ENCODE measurements around the gene VDR.
"Not testable (repeated sequence)": the region's sequence is repeated elsewhere in the genome, so short reads cannot be mapped to it uniquely, and the experiment has no call there.

Gene VDR

DNA sequence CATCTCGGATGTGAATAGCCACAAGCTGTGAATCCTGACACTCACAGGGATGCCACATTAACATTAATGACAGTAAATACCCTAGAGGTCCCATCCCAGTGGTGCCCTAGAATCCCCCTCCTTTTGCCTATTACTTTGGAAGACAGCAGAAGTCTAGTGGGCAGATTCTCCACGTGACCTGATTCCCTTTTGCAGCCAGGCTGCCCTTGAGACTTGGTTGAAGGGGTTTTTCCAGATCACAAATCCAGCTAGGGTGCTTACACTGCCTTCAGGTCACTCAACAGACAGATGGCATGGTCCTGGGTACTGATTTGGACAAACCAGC, 93.8 kb downstream of the VDR start:
- no peak for DNase-seq

DNA sequence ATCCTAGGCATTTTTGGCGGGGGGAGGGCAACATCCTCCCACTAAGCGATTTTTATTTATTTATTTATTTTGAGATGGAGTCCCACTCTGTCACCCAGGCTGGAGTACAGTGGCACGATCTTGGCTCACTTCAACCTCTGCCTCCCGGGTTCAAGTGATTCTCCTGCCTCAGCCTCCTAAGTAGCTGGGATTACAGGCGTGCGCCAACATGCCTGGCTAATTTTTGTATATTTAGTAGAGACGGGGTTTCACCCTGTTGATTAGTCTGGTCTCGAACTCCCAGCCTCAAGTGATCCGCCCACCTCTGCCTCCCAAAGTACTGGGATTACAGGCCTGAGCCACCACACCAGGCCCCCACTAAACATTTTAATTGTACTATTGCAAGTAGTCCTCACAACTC, 95.3 kb downstream of the VDR start:
- DNase-seq: not testable (repeated sequence)

DNA sequence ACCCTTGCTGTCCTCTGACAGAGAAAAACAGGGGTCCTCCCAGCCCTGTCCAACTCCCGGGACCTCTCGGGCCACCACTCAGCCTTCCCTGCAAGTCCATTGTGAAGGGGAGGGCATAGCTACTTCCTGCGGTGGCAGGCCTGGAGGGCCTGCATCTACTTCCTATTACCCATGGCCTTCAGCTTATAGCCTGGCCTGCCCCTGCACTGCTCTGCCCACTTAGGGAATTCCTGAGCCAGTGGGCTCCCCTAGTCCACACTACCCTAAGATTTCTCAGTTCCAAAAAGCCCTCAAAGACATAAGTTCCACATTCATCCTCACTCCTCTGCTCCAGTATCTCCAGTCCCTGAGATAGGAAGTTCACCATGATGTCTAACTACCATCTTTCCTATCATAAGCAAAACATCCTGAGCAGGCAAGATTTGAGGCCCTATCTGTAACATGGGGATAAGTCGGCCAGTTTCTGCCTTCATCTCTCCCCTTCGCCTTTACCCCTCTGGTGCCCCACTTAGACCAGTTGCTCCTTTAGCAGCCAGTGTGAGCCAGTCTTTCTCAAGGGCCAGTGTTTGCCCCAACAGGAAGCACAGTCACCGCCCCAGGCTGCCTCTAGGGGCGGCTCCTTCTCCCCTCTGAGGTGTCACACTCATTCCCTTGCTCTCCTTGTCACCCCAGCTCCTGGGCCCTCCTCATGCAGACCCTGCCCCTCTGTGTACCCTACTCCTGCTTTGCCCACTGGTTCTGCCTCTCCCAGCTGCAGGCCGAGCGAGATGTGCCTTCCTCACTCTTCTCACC, 96.0 kb downstream of the VDR start:
- DNase-seq: peak in 2 of 5 donors; percentile 35 to 74

DNA sequence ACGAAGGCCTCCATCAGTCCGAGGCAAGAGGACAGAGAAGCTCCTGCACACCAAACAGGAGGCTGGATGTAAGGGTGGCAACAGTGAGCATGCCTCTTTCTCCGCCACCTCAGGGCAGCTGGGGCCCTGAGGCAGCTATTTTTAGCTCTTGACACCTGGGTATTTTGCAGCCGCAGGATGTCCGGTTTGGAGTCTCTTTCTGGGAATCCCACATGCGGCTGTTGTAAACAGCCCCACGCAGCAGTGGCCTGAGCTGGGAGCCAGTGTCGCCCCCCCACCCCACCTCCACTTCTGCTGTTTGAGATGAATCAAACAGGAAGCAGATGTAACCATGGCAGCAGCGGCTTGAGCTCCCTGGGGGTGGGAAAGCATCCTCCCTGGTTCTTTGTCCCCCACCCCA, 96.7 kb downstream of the VDR start:
- DNase-seq: peak; percentile 51 to 96 (median 66)

DNA sequence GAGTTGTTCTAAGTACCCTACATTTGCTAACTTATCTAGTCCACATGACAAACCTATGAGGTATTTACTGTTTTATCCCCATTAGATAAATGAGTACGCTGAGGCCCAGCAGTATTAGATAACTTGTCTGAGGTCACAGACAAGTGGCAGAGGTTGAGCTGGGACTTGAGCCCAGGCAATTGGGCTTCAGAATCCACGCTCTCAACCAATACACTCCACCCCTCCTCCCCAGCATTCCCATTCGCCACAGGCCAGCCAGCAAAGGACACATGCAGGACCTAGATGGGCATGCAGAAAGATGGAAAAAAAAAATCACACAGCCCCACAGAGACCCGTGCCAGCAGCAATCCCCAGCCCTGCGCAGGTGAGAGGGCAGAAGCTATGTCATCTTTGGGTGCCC, 97.5 kb downstream of the VDR start:
- DNase-seq: no peak

DNA sequence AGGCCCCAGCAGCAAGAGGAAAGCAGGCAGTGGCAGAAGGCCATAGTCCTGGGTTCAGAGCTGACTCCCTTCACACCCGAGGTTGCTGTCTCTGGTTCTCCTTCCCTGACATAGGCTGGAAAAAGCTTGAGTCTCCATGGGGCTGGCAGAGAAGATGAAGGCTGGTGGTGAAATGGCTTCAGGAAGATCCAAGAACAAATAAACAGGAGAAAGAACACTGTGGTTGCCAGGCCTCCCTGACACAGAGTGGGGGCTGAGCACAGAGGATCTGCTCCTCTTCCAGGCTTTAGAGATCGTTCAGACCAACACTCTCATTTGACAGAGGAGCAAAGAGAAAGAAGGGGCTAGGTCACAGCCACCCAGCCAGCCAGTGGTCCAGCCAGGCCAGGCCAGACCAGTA, 99.4 kb downstream of the VDR start:
- DNase-seq: no peak

DNA sequence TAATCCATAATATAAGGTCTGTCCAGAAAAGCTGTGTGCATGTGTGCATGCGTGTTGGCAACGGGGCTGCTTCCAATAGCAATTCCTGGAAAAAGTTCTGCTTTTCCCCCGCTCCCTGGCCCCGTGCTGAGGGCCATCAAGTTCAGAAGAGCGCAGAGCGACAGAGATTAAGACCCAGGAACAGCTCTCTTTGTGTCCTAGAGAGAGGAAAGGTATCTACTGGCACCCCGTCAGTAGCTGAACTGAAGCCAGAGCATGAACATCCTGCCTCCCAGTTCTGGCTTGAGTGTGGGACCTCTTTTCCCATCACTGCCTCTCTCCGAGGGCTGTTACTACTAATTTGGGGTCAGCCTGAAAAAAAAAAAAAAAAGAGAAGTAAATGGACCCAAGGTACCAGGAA, 100.6 kb downstream of the VDR start:
- no peak for DNase-seq

DNA sequence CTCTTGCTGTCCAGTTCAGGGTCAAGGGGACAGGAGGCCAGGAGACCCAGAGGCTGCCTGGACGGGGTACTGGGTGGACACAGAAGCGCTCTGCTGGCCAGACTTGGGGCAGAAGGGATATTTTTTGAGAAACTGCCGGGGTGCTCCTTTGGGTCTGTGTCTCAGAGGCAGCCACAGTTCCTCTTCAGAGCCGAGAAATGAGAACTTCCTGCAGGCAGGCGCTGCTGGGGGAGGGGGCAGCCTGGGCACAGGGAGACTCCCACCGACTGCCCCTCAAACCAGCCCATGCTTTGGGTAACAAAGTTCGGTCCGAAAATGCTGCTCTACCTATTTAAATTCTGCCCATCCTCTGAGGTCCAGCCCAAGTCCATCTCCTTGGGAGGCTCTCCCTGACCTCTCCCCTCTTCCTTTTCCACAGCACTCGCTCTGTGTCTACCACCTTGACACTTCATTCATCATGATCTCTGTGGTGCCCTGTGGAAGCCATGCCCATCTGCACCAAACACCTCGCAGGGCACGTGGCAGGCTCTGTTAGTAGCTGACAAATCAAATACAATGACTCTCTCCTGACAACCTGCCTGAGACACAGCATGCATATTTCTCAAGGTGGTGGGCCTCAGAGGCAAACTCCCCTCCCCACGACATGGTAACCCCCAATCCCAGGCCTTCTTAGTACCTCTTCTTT, 101.5 kb downstream of the VDR start:
- DNase-seq: no peak

DNA sequence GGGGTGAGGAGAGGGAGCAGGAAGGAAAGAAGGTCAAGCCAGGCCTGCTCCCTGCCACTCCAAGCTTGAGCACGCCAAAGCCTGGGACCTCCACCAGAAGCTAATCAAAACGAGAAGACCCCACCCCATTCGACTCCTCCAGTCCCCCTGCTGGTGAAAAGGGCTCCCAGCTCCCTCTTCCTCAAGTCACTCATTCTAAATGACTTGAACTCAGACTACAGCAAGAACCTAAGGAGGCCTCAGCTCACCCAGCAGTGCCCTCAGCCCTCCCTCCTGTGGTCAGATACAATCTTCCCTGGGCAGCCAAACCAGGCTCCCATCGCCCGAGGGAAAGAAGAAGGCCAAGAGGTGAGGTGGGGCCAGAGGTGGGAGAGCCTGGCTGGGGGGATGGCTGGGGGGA, 102.5 kb downstream of the VDR start:
- no peak for DNase-seq

DNA sequence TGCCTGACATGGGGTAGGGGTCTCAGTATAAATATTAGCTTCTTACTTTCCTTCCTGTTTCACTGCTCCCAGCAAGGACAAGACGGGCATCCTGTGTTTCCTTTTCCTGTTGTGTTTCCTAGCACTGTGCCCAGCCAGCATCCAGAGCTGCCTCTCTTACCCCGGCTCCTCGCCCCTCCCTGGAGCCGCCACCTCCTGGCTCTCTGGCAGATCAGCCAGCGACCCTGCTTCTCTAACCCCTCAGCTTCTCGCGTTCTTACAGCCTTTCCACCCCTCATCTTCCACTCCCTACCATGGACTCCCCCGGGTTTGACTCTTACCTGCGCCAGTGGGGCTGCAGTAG, 102.9 kb downstream of the VDR start:
- DNase-seq: no peak

DNA sequence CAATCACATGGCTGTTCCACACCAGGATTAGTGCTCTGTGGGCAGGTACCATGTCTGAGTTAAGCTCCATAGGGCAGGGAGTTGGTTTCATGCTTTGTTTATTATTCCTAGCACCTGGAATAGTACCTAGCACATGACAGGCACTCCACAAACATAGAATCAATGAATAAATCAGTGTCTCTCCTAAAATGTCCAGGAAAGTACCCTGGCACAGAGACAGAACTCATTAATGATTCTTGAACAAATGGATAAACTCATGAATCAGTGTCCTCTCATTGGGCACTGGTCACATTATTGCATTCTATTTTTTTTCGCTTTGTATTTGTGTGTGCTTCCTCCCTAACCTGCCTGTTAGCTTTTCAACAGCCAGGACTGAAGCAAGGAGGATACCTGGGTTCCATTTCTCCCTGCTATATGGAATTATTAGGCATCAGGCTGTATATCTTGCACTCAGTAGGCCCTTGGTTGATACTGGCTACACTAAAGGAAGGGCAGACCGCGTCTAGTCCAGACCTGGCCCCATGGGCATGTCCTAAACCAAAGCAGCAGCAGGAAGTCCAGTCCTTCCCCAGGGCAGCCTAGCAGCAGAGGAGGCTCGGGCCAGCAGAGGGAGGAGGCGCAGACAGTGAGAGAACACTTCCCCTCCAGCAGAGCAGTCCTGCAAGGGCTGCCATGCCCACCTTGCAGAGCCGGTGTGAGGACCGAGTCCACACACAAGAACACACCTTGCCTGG, 103.5 kb downstream of the VDR start:
- DNase-seq: no peak

DNA sequence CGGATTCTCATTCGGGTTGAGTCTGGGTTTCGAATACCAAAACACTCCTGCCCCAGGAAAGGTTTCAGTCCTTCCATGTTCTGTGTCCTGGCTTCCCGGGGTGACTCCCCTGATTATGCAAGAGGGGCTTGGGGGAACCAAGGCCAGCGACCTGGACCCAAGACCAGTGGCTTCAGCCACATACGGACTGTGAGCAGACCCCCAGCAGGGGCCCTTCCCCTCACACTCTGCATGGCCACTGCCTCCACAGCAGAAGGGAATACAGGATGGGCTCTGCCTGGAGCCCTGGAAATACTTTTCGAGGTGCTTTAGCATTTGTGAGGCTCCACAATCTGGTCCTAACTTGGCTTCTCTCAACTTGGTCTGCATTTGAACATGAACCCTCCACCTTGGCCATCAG, 104.2 kb downstream of the VDR start:
- DNase-seq: no peak

DNA sequence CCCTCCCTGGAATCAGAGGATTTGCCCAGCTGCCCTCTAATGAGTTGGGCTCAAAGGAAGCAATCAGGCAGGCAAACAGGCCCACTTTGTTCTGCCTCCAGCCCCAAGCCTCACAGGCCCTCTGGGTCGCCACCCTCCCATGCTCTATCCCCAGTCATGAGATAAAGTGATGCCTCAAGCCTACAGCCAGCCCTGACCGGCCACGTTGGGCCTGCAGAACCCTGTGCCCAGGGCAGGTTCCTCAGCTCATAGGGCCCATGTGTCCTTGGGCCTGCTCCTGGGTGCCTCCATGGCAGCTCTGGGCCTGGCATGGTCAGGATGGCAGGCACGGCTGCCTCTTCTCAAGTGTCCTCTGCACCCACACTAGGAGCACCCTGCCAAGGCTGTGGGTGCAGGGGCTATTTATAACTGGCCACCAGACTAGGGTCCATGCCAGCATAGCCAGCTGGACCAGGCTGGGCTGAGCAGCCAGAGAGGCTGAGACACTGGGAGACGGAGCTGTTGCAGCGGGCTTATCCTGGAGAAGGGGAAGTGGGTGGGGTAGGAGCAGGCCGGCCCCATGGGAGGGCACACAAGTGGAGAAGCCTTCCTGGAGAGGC, 105.3 kb downstream of the VDR start:
- DNase-seq: no peak

DNA sequence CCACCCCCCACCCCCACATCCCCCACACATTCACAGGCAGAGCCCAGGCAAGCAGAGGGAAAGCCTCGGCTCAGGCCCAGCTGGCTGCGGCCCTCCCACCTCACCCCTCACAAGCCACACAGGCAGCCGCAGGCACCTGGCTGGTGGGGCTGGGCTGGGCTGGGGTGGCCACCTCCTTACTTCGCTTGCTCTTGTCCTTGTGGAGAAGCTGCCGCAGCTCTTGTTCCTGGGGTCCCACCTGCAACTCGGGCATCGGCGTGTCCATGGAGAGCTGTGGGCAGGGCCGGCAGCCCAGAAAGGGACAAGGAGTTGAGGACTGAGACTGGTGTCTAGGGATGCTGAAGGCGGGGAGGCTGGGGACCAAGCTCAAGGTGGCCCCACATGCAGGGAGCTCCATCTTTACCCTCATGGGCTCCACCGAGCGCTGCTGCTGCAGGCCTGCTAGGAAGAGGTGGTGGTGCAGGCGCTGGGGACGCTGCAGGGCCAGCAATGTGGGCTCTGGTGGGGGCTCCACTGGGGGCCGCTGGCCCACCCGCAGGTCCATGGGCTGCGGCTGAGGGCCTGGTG, 106.3 kb downstream of the VDR start:
- no peak for DNase-seq

DNA sequence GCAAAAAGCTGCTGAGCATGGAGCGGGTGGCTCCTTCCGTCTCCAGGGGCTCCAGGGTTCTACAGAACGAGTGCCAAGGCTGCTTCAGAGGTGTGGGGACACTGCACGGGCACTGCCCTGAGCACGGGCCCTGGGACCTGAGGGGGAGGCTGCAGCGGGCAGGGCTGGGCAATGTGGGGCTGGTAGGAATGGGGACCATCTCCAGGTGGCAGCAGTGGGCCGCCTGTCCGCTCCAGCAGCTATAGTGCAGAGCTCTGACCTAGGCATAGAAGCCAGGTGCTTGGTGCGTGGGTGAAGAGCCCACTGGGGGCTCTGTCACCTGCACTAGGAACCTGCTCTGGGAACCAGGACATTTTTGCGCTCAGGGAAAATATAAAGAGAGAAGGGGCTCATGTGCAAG, 107.4 kb downstream of the VDR start:
- peak in 2 of 5 donors; percentile 14 to 38 for DNase-seq

DNA sequence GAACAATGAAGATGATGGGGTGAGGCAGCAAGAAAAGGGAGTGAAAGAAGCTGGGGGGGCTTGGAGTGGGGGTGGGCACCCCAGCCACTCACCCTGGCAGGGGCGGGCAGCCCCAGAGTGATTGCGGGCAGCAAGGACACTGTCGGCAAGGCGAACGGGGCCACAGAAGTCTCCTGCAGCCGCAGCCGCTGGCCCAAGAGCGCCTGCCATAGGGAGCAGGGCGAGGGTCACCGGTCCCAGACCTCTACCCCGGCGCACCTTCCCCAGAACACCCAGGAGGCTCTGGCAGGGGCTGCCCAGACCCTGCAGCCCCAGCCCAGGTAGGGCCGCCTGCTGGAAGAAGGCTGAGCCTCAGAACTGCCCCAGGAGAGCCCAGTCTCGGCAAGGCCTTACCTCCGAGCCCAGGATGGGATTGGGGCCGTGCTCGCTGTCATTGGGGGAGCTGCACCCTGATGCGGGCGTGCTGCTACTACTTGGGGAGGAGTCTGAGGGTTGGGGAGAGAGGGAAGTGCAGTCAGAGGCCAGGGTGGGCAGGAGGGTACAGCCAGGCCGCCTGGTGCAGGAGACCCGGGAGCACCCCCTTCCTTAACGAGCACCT, 108.9 kb downstream of the VDR start:
- DNase-seq: no peak

DNA sequence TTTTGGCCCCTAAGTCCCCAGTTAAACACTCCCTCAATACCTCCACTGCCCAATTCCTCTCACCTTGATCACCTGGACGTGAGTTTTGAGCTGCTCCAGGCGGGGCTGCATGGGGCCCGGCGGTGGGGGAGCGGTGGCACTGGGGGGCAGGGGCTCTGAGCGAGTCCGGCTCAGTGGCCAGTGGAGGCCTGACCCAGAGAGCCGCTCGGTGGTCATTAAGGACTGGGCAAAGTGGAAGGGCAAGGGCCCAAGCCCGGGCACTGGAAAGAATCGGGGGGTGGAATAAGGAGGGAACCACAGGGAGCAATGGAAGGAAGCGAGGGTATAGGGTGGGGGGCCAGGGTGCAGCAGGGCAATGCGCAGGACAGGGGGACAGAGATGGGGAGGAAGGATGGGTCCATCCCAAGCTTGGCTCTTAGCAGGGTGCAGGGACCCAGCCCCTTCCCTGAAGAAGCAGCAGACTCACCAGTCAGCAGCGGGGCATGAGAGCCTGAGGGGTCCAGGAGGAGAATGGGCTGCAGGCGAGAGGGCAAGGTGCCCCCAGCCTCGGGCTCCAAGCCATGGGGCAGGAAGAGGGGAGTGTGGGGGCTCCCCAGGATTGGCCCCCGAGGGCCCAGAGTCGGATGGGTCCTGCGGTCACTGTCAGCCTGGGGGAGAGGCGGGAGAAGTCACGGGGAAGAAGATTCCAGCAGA, 109.5 kb downstream of the VDR start:
- DNase-seq: no peak

DNA sequence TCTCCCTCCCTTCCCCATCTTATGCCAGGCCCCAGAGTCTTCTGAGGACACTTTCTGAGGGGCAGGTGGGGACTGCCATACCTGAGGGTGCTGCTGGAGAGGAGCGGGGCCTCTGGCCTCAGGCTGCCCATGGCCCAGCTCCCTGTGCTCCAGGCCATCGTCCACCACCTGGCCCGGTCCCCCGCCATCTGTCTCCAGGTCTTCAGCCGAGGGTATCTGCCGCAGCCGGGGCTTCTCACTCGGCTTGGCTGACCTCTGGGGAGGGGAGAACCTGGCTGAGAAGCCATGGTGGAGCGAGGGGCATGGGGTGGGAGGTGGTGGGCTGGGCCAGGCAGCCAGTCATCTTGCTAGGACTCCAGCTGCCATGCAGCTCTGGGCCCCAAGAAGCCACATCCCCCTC, 110.1 kb downstream of the VDR start:
- DNase-seq: no peak

DNA sequence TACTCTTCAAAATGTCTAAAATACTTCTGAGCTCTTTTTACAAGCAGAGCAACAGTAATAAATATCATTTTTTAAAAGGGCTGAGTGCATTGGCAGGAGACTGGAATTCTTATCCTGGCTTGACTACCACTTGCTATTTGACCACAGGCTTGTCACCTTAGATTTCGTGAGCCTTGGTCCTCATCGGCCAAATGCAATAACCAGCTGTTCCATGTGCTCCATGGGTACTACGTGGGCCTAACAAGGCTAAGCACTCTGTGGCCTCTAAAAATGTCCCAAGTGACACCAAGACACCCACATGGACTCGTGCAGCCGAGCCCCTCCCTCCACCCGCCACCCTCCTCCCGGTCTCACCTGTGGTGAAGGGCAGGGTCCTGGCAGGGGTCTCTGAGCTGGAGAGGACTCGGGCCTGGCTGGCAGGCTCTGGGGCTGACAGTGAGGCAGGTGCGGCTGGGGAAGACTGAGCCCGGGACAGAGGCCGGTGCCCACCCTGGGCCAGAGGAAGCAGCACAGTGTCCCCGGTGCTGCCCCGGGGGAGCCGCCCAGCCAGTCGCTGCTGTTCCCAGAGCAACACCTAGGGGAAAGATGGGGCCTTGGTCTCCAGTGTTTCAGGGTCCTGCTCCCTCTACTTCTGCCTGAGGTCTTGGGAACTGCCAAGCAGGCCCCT, 111.6 kb downstream of the VDR start:
- DNase-seq: no peak

DNA sequence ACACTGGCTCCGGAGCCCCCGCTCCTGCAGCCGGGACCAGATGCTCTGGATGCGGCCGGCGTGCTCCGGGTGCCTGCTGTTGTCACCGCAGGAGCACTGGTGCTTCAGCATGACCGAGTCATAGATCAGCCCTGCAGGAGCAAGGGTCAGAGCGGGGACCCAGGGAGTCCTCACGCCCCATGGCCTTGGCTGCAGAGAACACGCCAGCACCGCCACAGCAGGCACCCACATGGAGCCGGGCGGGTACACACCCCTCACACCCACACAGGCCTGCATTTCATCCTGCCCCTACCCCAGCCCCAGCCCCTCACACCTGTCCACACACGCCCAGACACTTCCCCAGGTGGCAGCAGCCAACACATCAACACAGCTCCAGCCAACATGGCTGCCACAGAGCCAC, 112.9 kb downstream of the VDR start:
- DNase-seq: no peak

All from T-helper 1 cell (primary cell).